Measurements from ENCODE around the gene ZNF319.

DNA sequence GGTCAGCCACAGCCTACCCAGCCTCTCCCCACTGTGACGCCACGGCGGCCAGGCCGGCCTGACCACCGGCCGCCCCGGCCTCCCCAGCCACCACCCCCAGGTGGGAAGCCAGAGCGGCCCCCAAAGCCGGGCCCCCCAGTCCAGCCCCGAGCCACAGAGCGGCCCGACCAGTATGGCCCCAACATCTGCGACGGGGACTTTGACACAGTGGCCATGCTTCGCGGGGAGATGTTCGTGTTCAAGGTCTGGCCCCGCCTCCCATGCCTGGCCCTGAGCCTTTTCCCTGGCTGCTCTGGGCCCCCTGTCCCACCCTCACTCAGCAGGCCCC is 41.1 kb upstream of the ZNF319 start:
- TF ChIP-seq, protein P1, sequence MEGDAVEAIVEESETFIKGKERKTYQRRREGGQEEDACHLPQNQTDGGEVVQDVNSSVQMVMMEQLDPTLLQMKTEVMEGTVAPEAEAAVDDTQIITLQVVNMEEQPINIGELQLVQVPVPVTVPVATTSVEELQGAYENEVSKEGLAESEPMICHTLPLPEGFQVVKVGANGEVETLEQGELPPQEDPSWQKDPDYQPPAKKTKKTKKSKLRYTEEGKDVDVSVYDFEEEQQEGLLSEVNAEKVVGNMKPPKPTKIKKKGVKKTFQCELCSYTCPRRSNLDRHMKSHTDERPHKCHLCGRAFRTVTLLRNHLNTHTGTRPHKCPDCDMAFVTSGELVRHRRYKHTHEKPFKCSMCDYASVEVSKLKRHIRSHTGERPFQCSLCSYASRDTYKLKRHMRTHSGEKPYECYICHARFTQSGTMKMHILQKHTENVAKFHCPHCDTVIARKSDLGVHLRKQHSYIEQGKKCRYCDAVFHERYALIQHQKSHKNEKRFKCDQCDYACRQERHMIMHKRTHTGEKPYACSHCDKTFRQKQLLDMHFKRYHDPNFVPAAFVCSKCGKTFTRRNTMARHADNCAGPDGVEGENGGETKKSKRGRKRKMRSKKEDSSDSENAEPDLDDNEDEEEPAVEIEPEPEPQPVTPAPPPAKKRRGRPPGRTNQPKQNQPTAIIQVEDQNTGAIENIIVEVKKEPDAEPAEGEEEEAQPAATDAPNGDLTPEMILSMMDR (conservative IDR thresholded peaks at IDR 0.05): no peak
- no peak for TF ChIP-seq ZFX (IDR thresholded peaks at IDR 0.05)
